Muscle of leg (tissue), 11 donors: ENCODE measurements around the gene PTCHD1. TPM values are rescaled to one million over a fixed set of nuclear protein-coding genes. Genes with fewer than 3 reads are reported as not detected.

ENCODE experiments used
- DNase-seq: peaks from one replicate; pipeline ENCODE4 v3.0.0; 2013
- H3K27ac ChIP-seq: one replicate; pipeline ENCODE4 v1.5.1; 2013; ENCODE audit warnings: mild to moderate bottlenecking, low read length, control low read depth
- H3K27me3 ChIP-seq: one replicate; pipeline ENCODE4 v1.6.1; 2013; ENCODE audit warnings: low read length; ENCODE audit not compliant: control insufficient read depth, insufficient read depth
- H3K36me3 ChIP-seq: one replicate; pipeline ENCODE4 v1.6.1; 2013; ENCODE audit warnings: low read length; ENCODE audit not compliant: control insufficient read depth, insufficient read depth
- H3K4me1 ChIP-seq: one replicate; pipeline ENCODE4 v1.6.1; 2013; ENCODE audit warnings: low read length; ENCODE audit not compliant: control insufficient read depth, insufficient read depth
- H3K4me3 ChIP-seq: one replicate; pipeline ENCODE4 v1.5.1; 2013; ENCODE audit warnings: low read length, control low read depth
- H3K9me3 ChIP-seq: replicated peaks from 2 replicates; pipeline ENCODE4 v1.6.1; 2013; ENCODE audit warnings: low read depth, low read length; ENCODE audit not compliant: control insufficient read depth
- WGBS: methylation state at CpG from one replicate; pipeline ENCODE4 v1.1.5; 2013; ENCODE audit warnings: missing lambda C conversion rate; ENCODE audit not compliant: insufficient coverage; 5-methylcytosine and 5-hydroxymethylcytosine counted together
- polyA plus RNA-seq, 8 donors: library from polyadenylated mRNA; unstranded; fragments of 120-200 nt; gene quantifications; one replicate each; pipeline versions ENCODE4 v1.2.1 to v1.2.3, GENCODE V29; 2013; ENCODE audit warnings: inconsistent platforms in 1 of 8, low replicate concordance in 1 of 8; ENCODE audit not compliant: insufficient read length in 8 of 8, insufficient read depth in 1 of 8
- total RNA-seq: library from RNA; stranded (reverse); fragments of 120-200 nt; gene quantifications from one replicate; pipeline ENCODE4 v1.2.4, GENCODE V29; 2013

The PTCHD1 gene
- total and polyA plus RNA-seq, 9 donors = 0.37 to 1.8 (median 0.76) TPM

GRCh38 chrX:23392195-23392594 lies 57.5 kb downstream of the PTCHD1 start:
- 100% methylated on average over 3 of the region's 5 CpGs for WGBS

GRCh38 chrX:23394421-23394820 lies 59.8 kb downstream of the PTCHD1 start:
- Histone ChIP-seq H3K4me1 (peaks cover 2% of the 10 kb centered on the region), H3K4me3 (no peak overlapping the region), H3K36me3 (no peaks in the 10 kb centered on the region), H3K27me3 (peaks cover 9% of the 10 kb centered on the region), H3K9me3 (no peaks in the 10 kb centered on the region), H3K27ac (no peak overlapping the region)
- WGBS = no CpG with 5 or more reads among the region's 1 CpG
- peak; percentile 29 for DNase-seq

More at GRCh38 chrX:23392195-23392594, 57.5 kb downstream of the PTCHD1 start:
- peaks cover 12% of the 10 kb centered on the region for H3K27me3 ChIP-seq
- peaks cover 2% of the 10 kb centered on the region for H3K4me1 ChIP-seq
- H3K27ac ChIP-seq = no peak overlapping the region
- DNase-seq = no peak
- H3K36me3 ChIP-seq = no peaks in the 10 kb centered on the region
- no peaks in the 10 kb centered on the region for H3K9me3 ChIP-seq
- no peak overlapping the region for H3K4me3 ChIP-seq

GRCh38 chrX:23396263-23396662 lies 61.6 kb downstream of the PTCHD1 start:
- no peaks in the 10 kb centered on the region for H3K36me3 ChIP-seq
- H3K4me3 ChIP-seq = no peak overlapping the region
- no peaks in the 10 kb centered on the region for H3K9me3 ChIP-seq
- H3K4me1 ChIP-seq = no peaks in the 10 kb centered on the region
- peaks cover 5% of the 10 kb centered on the region for H3K27me3 ChIP-seq
- no peak overlapping the region for H3K27ac ChIP-seq
- WGBS = no CpG with 5 or more reads among the region's 5 CpGs
- no peak for DNase-seq

DNA sequence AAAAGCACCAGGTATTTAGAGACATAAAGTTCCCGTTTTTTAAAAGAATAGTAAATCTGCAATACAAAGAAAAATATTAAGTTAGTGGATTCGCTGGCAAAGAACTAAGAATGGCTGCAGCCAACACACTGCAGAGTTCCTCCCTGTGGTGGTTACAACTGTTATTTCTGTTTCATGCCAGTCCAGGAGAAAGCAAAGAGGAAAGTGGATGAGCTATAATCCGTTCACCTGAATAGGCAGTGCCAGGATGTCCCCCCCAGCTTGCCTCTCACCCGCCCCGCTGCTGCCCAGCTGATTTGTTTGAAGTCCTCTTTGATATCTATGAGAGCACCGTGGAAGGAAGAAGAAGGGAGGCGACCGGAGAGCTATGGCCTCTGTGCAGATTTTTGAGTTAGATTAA lies 63.9 kb downstream of the PTCHD1 start:
- no peaks in the 10 kb centered on the region for H3K36me3 ChIP-seq
- H3K27ac ChIP-seq = no peak overlapping the region
- DNase-seq = no peak
- peaks cover 3% of the 10 kb centered on the region for H3K27me3 ChIP-seq
- WGBS = 87% methylated on average over 3 of the region's 8 CpGs
- H3K9me3 ChIP-seq = no peaks in the 10 kb centered on the region
- no peaks in the 10 kb centered on the region for H3K4me1 ChIP-seq
- H3K4me3 ChIP-seq = no peak overlapping the region

GRCh38 chrX:23403849-23404248 lies 69.2 kb downstream of the PTCHD1 start:
- Histone ChIP-seq H3K9me3 (no peaks in the 10 kb centered on the region), H3K4me3 (no peak overlapping the region), H3K4me1 (no peaks in the 10 kb centered on the region), H3K27me3 (no peaks in the 10 kb centered on the region), H3K27ac (no peak overlapping the region), H3K36me3 (no peaks in the 10 kb centered on the region)
- 24% methylated on average over 3 of the region's 6 CpGs for WGBS
- DNase-seq = peak; percentile 25

- Histone ChIP-seq H3K9me3 (peaks cover 3% of the 10 kb centered on the region), H3K4me1 (no peaks in the 10 kb centered on the region), H3K27ac (no peak overlapping the region), H3K4me3 (no peak overlapping the region), H3K36me3 (no peaks in the 10 kb centered on the region), H3K27me3 (no peaks in the 10 kb centered on the region)
- DNase-seq = no peak
- no CpG with 5 or more reads among the region's 1 CpG for WGBS
Measured at GRCh38 chrX:23422912-23423311, 88.3 kb downstream of the PTCHD1 start.

DNA sequence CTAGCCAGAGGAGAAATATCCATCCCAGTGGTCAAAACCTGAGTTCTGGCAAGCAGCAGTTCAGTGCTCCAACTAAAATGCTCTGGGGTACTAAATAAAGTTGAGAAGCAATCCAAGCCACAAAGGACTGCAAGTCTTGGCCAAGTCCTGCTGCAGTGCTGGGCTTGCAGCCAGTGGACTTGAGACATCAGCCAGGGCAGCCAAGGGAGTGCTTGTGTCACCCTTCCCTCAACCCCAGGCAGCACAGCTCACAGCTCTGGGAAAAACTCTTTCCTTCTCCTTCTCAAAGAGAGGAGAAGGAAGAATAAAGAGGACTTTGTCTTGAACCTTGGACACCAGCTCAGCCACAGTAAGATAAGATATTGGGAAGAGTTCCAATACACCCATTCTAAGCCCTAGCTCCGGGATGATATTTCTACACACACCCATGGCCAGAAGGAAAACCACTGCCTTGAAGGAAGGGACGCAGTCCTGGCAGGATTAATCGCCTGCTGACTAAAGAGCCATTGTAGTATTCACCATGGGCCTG lies 99.8 kb downstream of the PTCHD1 start:
- WGBS = 72% methylated on average over 2 of the region's 3 CpGs
- DNase-seq = peak; percentile 91
- Histone ChIP-seq H3K27ac (peak overlapping the region; percentile 38), H3K4me1 (peaks cover 6% of the 10 kb centered on the region), H3K9me3 (peaks cover 2% of the 10 kb centered on the region), H3K27me3 (peaks cover 5% of the 10 kb centered on the region), H3K36me3 (no peaks in the 10 kb centered on the region), H3K4me3 (no peak overlapping the region)

DNA sequence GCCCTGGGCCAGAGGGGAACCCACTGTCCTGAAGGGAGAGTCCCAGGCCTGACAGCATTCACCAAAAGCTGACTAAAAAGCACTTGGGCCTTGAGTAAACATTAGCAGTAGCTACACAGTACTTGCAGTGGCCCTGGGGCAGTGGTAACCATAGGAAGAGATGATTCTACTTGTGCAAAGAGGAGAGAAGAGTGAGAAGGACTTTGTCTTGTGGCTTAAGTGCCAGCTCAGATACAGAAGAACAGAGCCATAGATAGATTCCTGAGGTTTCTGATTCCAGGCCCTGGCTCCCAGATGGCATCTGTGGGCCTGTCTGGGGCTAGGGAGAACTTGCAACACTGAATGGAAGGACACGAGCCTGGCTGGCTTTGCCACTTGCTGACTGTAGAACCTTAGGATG lies 100.5 kb downstream of the PTCHD1 start:
- Histone ChIP-seq H3K27me3 (peaks cover 5% of the 10 kb centered on the region), H3K4me3 (no peak overlapping the region), H3K9me3 (peaks cover 2% of the 10 kb centered on the region), H3K27ac (no peak overlapping the region), H3K4me1 (peaks cover 6% of the 10 kb centered on the region), H3K36me3 (no peaks in the 10 kb centered on the region)
- no peak for DNase-seq
- WGBS = 33% methylated on average over 1 of the region's 1 CpG

DNA sequence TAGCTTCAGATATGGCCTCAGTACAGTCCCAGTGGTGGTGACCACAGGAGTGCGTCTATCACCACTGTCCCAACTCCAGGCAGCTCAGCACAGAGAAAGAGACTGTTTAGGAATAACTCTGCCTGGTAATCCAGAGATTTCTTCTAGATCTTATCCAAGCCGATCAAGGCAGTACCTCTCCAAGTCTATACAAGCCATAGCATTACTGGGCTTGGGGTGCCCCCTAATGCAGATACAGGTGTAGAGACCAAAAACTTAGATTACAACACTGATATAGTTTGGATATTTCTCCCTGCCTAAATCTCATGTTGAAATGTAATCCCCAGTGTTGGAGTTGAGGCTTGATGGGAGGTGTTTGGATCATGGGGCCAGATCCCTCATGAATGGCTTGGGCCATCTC lies 100.9 kb downstream of the PTCHD1 start:
- DNase-seq = peak; percentile 56
- WGBS = 60% methylated on average over 1 of the region's 2 CpGs
- Histone ChIP-seq H3K27ac (no peak overlapping the region), H3K36me3 (no peaks in the 10 kb centered on the region), H3K9me3 (peaks cover 2% of the 10 kb centered on the region), H3K4me3 (no peak overlapping the region), H3K27me3 (peaks cover 5% of the 10 kb centered on the region), H3K4me1 (peaks cover 6% of the 10 kb centered on the region)

DNA sequence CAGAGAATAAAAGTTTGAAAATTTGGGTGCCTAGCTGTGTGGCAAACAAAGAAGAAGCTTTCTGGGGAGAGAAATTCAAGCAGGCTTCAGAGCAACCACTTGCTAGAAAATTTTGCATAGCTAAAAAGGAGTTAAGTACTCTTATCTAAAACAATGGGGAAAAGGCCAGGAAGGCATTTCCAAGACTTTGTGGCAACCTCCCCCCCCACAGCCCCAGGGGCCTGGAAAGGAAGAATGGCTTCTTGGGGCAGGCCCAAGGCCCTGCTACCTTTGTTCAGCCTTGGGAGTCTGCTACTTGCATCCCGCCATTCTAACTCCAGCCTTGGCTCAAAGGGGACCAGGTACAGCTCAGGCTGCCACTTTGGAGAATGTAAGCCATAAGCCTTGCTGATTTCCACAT lies 102.2 kb downstream of the PTCHD1 start:
- WGBS = 60% methylated on average over 1 of the region's 1 CpG
- H3K27ac ChIP-seq = no peak overlapping the region
- peaks cover 6% of the 10 kb centered on the region for H3K4me1 ChIP-seq
- H3K9me3 ChIP-seq = no peaks in the 10 kb centered on the region
- H3K27me3 ChIP-seq = peaks cover 5% of the 10 kb centered on the region
- H3K4me3 ChIP-seq = no peak overlapping the region
- no peak for DNase-seq
- H3K36me3 ChIP-seq = no peaks in the 10 kb centered on the region

GRCh38 chrX:23451266-23451665 lies 116.6 kb downstream of the PTCHD1 start:
- H3K36me3 ChIP-seq = no peaks in the 10 kb centered on the region
- H3K4me3 ChIP-seq = no peak overlapping the region
- no CpG with 5 or more reads among the region's 3 CpGs for WGBS
- H3K9me3 ChIP-seq = no peaks in the 10 kb centered on the region
- H3K4me1 ChIP-seq = no peaks in the 10 kb centered on the region
- no peak overlapping the region for H3K27ac ChIP-seq
- DNase-seq = no peak
- H3K27me3 ChIP-seq = peaks cover 2% of the 10 kb centered on the region
